HEK293 (cell line): ENCODE measurements around the gene ZBP1.

Experiments used
- CTCF ChIA-PET: fragments of 350-600 bp; formaldehyde crosslinking; extraction: SDS; loops from one replicate; lab custom pipeline; 2021; ENCODE audit warnings: antibody characterized with exemption; lab: Yijun Ruan, JAX
- POLR2A ChIA-PET: fragments of 300-600 bp; formaldehyde crosslinking; extraction: SDS; loops from one replicate; lab custom pipeline; 2020; ENCODE audit warnings: antibody characterized with exemption, inconsistent platforms; lab: Yijun Ruan, JAX
- H3K27ac ChIP-seq: fragments of 200-500 bp; sonication (Bioruptor generic); 2 replicates; pipeline ENCODE4 v1.5.1; 2014; ENCODE audit warnings: low read depth, low read length, control low read depth, inconsistent platforms; ENCODE audit errors: extremely low read depth
- H3K36me3 ChIP-seq, 2 experiments: fragments of 200-500 bp in 1 of 2; sonication (Bioruptor generic) in 1 of 2; 1 replicate in 1 of 2; 2 replicates in 1 of 2; pipeline ENCODE4 v1.5.1; 2014 to 2017; ENCODE audit warnings: inconsistent platforms in 2 of 2, low read length in 2 of 2; ENCODE audit not compliant: control insufficient read depth in 2 of 2, insufficient read depth in 1 of 2
- H3K4me1 ChIP-seq: fragments of 200-500 bp; sonication (Bioruptor generic); 2 replicates; pipeline ENCODE4 v1.5.1; 2014; ENCODE audit warnings: mild to moderate bottlenecking, low read length, inconsistent platforms; ENCODE audit not compliant: control insufficient read depth, insufficient read depth
- H3K4me3 ChIP-seq: 2 replicates; pipeline ENCODE4 v1.5.1; 2011; ENCODE audit warnings: low read depth, mild to moderate bottlenecking, control low read depth, low read length, moderate library complexity
- H3K9me3 ChIP-seq: fragments of 200-500 bp; sonication (Bioruptor generic); 2 replicates; pipeline ENCODE4 v1.5.1; 2014; ENCODE audit warnings: low read depth, low read length, inconsistent platforms; ENCODE audit not compliant: control insufficient read depth, insufficient read depth
- GLI4 ChIP-seq: fragments of 450-650 bp; formaldehyde crosslinking; IDR thresholded peaks from 2 replicates; pipeline ENCODE4 v1.5.1; 2016; ENCODE audit warnings: missing biosample characterization, missing genetic modification characterization
- KLF1 ChIP-seq: fragments of 450-650 bp; formaldehyde crosslinking; IDR thresholded peaks from 2 replicates; pipeline ENCODE4 v1.5.1; 2016; ENCODE audit warnings: missing biosample characterization, missing genetic modification characterization
- PRDM1 ChIP-seq: fragments of 450-650 bp; formaldehyde crosslinking; IDR thresholded peaks from 2 replicates; pipeline ENCODE4; 2016; ENCODE audit warnings: missing biosample characterization, missing genetic modification characterization
- SCRT2 ChIP-seq: fragments of 450-650 bp; formaldehyde crosslinking; IDR thresholded peaks from 2 replicates; pipeline ENCODE4 v1.5.1; 2016; ENCODE audit warnings: missing biosample characterization, missing genetic modification characterization
- SETDB1 ChIP-seq: IDR thresholded peaks from one replicate; pipeline ENCODE4 v1.6.1; 2017; ENCODE audit warnings: mild to moderate bottlenecking, low read length, moderate library complexity, mixed read lengths; ENCODE audit not compliant: insufficient read length
- ZFP37 ChIP-seq: fragments of 450-650 bp; formaldehyde crosslinking; IDR thresholded peaks from 2 replicates; pipeline ENCODE4 v1.5.1; 2016; ENCODE audit warnings: missing biosample characterization, missing genetic modification characterization
- ZNF10 ChIP-seq: fragments of 450-650 bp; formaldehyde crosslinking; IDR thresholded peaks from 2 replicates; pipeline ENCODE4 v1.5.1; 2017; ENCODE audit warnings: missing biosample characterization, missing genetic modification characterization
- ZNF114 ChIP-seq: fragments of 450-650 bp; formaldehyde crosslinking; IDR thresholded peaks from 2 replicates; pipeline ENCODE4 v1.5.0; 2017; ENCODE audit warnings: missing biosample characterization, missing genetic modification characterization
- ZNF146 ChIP-seq: fragments of 450-650 bp; formaldehyde crosslinking; IDR thresholded peaks from 2 replicates; pipeline ENCODE4 v1.5.1; 2016; ENCODE audit warnings: missing biosample characterization, missing genetic modification characterization
- ZNF274 ChIP-seq, 2 experiments: fragments of 200-500 bp in 1 of 2; fragments of 450-650 bp in 1 of 2; sonication (Bioruptor generic) in 1 of 2; formaldehyde crosslinking in 1 of 2; IDR thresholded peaks; 2 replicates each; pipeline versions ENCODE4 v1.5.1 to v1.6.1; 2014 to 2016; ENCODE audit warnings: borderline replicate concordance in 1 of 2, inconsistent platforms in 1 of 2, low read length in 1 of 2, missing biosample characterization in 1 of 2, missing genetic modification characterization in 1 of 2
- ZNF280C ChIP-seq: fragments of 450-650 bp; formaldehyde crosslinking; IDR thresholded peaks from 2 replicates; pipeline ENCODE4 v1.5.1; 2016; ENCODE audit warnings: missing biosample characterization, missing genetic modification characterization
- ZNF280D ChIP-seq: fragments of 450-650 bp; formaldehyde crosslinking; IDR thresholded peaks from 2 replicates; pipeline ENCODE4 v1.5.1; 2016; ENCODE audit warnings: missing biosample characterization, missing genetic modification characterization
- ZNF366 ChIP-seq: fragments of 450-650 bp; formaldehyde crosslinking; conservative IDR thresholded peaks from 2 replicates; pipeline ENCODE4 v1.5.1; 2016; ENCODE audit warnings: missing biosample characterization, missing genetic modification characterization
- ZNF37A ChIP-seq: fragments of 450-650 bp; IDR thresholded peaks from 2 replicates; pipeline ENCODE4 v1.5.1; 2018; ENCODE audit warnings: missing biosample characterization, missing genetic modification characterization
- ZNF416 ChIP-seq: fragments of 450-650 bp; formaldehyde crosslinking; IDR thresholded peaks from 2 replicates; pipeline ENCODE4 v1.5.1; 2016; ENCODE audit warnings: missing biosample characterization, missing genetic modification characterization
- ZNF514 ChIP-seq: fragments of 450-650 bp; formaldehyde crosslinking; IDR thresholded peaks from 2 replicates; pipeline ENCODE4 v1.5.1; 2016; ENCODE audit warnings: missing biosample characterization, missing genetic modification characterization
- ZNF548 ChIP-seq: fragments of 450-650 bp; formaldehyde crosslinking; IDR thresholded peaks from 2 replicates; pipeline ENCODE4 v1.5.1; 2016; ENCODE audit warnings: missing biosample characterization, missing genetic modification characterization
- ZNF600 ChIP-seq: fragments of 450-650 bp; formaldehyde crosslinking; IDR thresholded peaks from 2 replicates; pipeline ENCODE4 v1.5.1; 2016; ENCODE audit warnings: missing biosample characterization, missing genetic modification characterization
- ZNF624 ChIP-seq: fragments of 450-650 bp; formaldehyde crosslinking; IDR thresholded peaks from 2 replicates; pipeline ENCODE4 v1.5.1; 2017; ENCODE audit warnings: missing biosample characterization, missing genetic modification characterization
- ZNF747 ChIP-seq: fragments of 450-650 bp; formaldehyde crosslinking; IDR thresholded peaks from 2 replicates; pipeline ENCODE4 v1.5.1; 2016; ENCODE audit warnings: missing biosample characterization, missing genetic modification characterization
- ZNF76 ChIP-seq: fragments of 450-650 bp; formaldehyde crosslinking; IDR thresholded peaks from 2 replicates; pipeline ENCODE4; 2016; ENCODE audit warnings: low read depth, missing biosample characterization, missing genetic modification characterization, borderline replicate concordance
- ZNF843 ChIP-seq: fragments of 450-650 bp; formaldehyde crosslinking; IDR thresholded peaks from 2 replicates; pipeline ENCODE4 v1.5.1; 2016; ENCODE audit warnings: missing biosample characterization, missing genetic modification characterization
- ZSCAN30 ChIP-seq: fragments of 450-650 bp; IDR thresholded peaks from 2 replicates; pipeline ENCODE4 v1.5.1; 2018; ENCODE audit warnings: missing biosample characterization, mild to moderate bottlenecking, missing genetic modification characterization, moderate library complexity

The ZBP1 gene

GRCh38 chr20:57627339-57627738 is 7.1 kb upstream of the ZBP1 start:
- POLR2A ChIA-PET: no interaction called here
- Histone ChIP-seq H3K4me1 (no peaks in the 10 kb centered on the region), H3K9me3 (no peaks in the 10 kb centered on the region), H3K36me3 (no peaks in the 10 kb centered on the region), H3K4me3 (no peak overlapping the region), H3K27ac (no peak overlapping the region)
- no peak for TF ChIP-seq ZSCAN30 (tag by site-specific recombination)
- peak; percentile 36; the same call in 1 of the 2 replicates for TF ChIP-seq ZNF37A
- CTCF ChIA-PET: interaction anchor here (0.6 kb wide), 1 partner anchor 162 kb away, joined by 5 read pairs; no protein-coding TSS in a partner anchor

- Histone ChIP-seq H3K4me1 (no peaks in the 10 kb centered on the region), H3K4me3 (no peak overlapping the region), H3K36me3 (no peaks in the 10 kb centered on the region), H3K27ac (no peak overlapping the region), H3K9me3 (no peaks in the 10 kb centered on the region)
- POLR2A ChIA-PET: no interaction called here
- CTCF ChIA-PET: interaction anchor here (0.6 kb wide), 1 partner anchor 10 kb away, joined by 4 read pairs; no protein-coding TSS in a partner anchor
- TF ChIP-seq ZNF10 (tag by site-specific recombination): no peak
Observed at GRCh38 chr20:57625978-57626377, 5.8 kb upstream of the ZBP1 start.

- TF ChIP-seq SETDB1 (peak; percentile 59), ZNF548 (tag by site-specific recombination) (no peak)
- ChIA-PET POLR2A (no interaction called here), CTCF (interaction anchor here (0.8 to 4.6 kb wide), 2 partner anchors 462 to 555 kb away, joined by 4 to 50 read pairs; no protein-coding TSS in a partner anchor)
- H3K36me3 ChIP-seq: no peaks in the 10 kb centered on the region
- no peak overlapping the region for H3K27ac ChIP-seq
- no peaks in the 10 kb centered on the region for H3K4me1 ChIP-seq
- no peak overlapping the region for H3K4me3 ChIP-seq
- H3K9me3 ChIP-seq: no peaks in the 10 kb centered on the region
Observed at GRCh38 chr20:57625181-57625958, 5.1 kb upstream of the ZBP1 start.

- ChIA-PET CTCF (interaction anchor here (0.7 to 4.6 kb wide), 3 partner anchors 18 to 612 kb away, joined by 3 to 50 read pairs (median 3); no protein-coding TSS in a partner anchor), POLR2A (no interaction called here)
- H3K9me3 ChIP-seq: no peaks in the 10 kb centered on the region
- H3K36me3 ChIP-seq: no peaks in the 10 kb centered on the region
- no peak overlapping the region for H3K27ac ChIP-seq
- H3K4me1 ChIP-seq: peaks cover 3% of the 10 kb centered on the region; the same call in 1 of the 2 replicates
- H3K4me3 ChIP-seq: no peak overlapping the region
- TF ChIP-seq ZNF280C (tag by site-specific recombination) (no peak), ZNF747 (tag by site-specific recombination) (no peak), ZNF76 (no peak), ZNF146 (tag by site-specific recombination) (no peak), KLF1 (tag by site-specific recombination) (no peak), ZNF280D (tag by site-specific recombination) (no peak), ZNF114 (no peak), PRDM1 (no peak), ZNF514 (no peak), ZNF600 (no peak), ZNF366 (tag by site-specific recombination) (no peak), ZNF274 (IDR thresholded peaks at IDR 0.05; ENCODE audit: low read length) (no peak), ZNF274 (tag by site-specific recombination; IDR thresholded peaks at IDR 0.05; ENCODE audit: borderline replicate concordance) (no peak), ZNF416 (tag by site-specific recombination) (no peak), GLI4 (tag by site-specific recombination) (no peak), ZNF624 (no peak), ZNF843 (tag by site-specific recombination) (no peak), SCRT2 (tag by site-specific recombination) (no peak), ZFP37 (no peak)
Observed at GRCh38 chr20:57624124-57624523, 3.9 kb upstream of the ZBP1 start.
